Neural cell (in vitro differentiated cells): Measurements from ENCODE around the gene SLC26A3. TPM values are rescaled to one million over a fixed set of nuclear protein-coding genes. Genes with fewer than 3 reads are reported as not detected.

Source experiments
- H2AFZ ChIP-seq: fragments of 200-600, 300-800 bp; sonication (generic), shearing (Covaris generic); 2 replicates; pipeline ENCODE4 v1.6.0; 2014; ENCODE audit warnings: low read depth, mild to moderate bottlenecking, antibody characterized with exemption, low read length, moderate library complexity
- H3F3A ChIP-seq: fragments of 200-600 bp; shearing (Covaris generic); 2 replicates; pipeline ENCODE4 v1.6.1; 2016; ENCODE audit warnings: mild to moderate bottlenecking, moderate library complexity, mixed read lengths, antibody characterized with exemption, low read length; ENCODE audit not compliant: insufficient read depth, poor library complexity, severe bottlenecking
- H3K27ac ChIP-seq: fragments of 200-600, 300-800 bp; sonication (generic), shearing (Covaris generic); 2 replicates; pipeline ENCODE4 v1.5.1; 2014; ENCODE audit warnings: mild to moderate bottlenecking, low read length, moderate library complexity
- H3K27me3 ChIP-seq: fragments of 300-800, 200-600 bp; sonication (generic), shearing (Covaris generic); 2 replicates; pipeline ENCODE4 v1.6.0; 2014; ENCODE audit warnings: mild to moderate bottlenecking, low read depth, low read length, moderate library complexity; ENCODE audit not compliant: insufficient read depth
- H3K36me3 ChIP-seq: fragments of 300-800, 200-600 bp; sonication (generic), shearing (Covaris generic); 2 replicates; pipeline ENCODE4 v1.5.1; 2014; ENCODE audit warnings: mild to moderate bottlenecking, antibody characterized with exemption, low read length, moderate library complexity; ENCODE audit not compliant: insufficient read depth
- H3K4me2 ChIP-seq: fragments of 300-800, 200-600 bp; sonication (generic), shearing (Covaris generic); 2 replicates; pipeline ENCODE4 v1.6.0; 2014; ENCODE audit warnings: mild to moderate bottlenecking, low read length
- H3K4me3 ChIP-seq: fragments of 300-800, 200-600 bp; sonication (generic), shearing (Covaris generic); 2 replicates; pipeline ENCODE4 v1.5.1; 2014; ENCODE audit warnings: mild to moderate bottlenecking, low read length, moderate library complexity
- H3K79me2 ChIP-seq: fragments of 200-600 bp; shearing (Covaris generic); replicated peaks from 2 replicates; pipeline ENCODE4 v1.6.0; 2014; ENCODE audit warnings: mild to moderate bottlenecking, low read length, moderate library complexity; ENCODE audit not compliant: insufficient read depth
- H3K9ac ChIP-seq: fragments of 300-800, 200-600 bp; sonication (generic), shearing (Covaris generic); 2 replicates; pipeline ENCODE4 v1.6.1; 2016; ENCODE audit warnings: mild to moderate bottlenecking, low read length, mixed read lengths
- H3K9me2 ChIP-seq: fragments of 200-600 bp; shearing (Covaris generic); 2 replicates; pipeline ENCODE4 v1.6.1; 2016; ENCODE audit warnings: mild to moderate bottlenecking, low read length, mixed read lengths; ENCODE audit not compliant: insufficient read depth
- H3K9me3 ChIP-seq: fragments of 200-600, 300-800 bp; sonication (generic), shearing (Covaris generic); 2 replicates; pipeline ENCODE4 v1.6.1; 2016; ENCODE audit warnings: mild to moderate bottlenecking, mixed run types, low read length, moderate library complexity, mixed read lengths
- H4K20me1 ChIP-seq: fragments of 200-600 bp; shearing (Covaris generic); 2 replicates; pipeline ENCODE4 v1.6.1; 2016; ENCODE audit warnings: mild to moderate bottlenecking, mixed run types; ENCODE audit not compliant: insufficient read depth
- CTCF ChIP-seq: fragments of 450-650 bp; IDR thresholded peaks from 2 replicates; pipeline ENCODE4 v1.5.1; 2014; ENCODE audit warnings: antibody characterized with exemption, mild to moderate bottlenecking, moderate library complexity; ENCODE audit not compliant: poor library complexity, severe bottlenecking
- EP300 ChIP-seq: fragments of 450-650 bp; conservative IDR thresholded peaks from 2 replicates; pipeline ENCODE4 v1.6.1; 2014; ENCODE audit warnings: antibody characterized with exemption, mild to moderate bottlenecking, moderate library complexity; ENCODE audit not compliant: poor library complexity, severe bottlenecking
- EZH2 ChIP-seq: fragments of 200-600, 300-800 bp; shearing (Covaris generic), sonication (generic); IDR thresholded peaks from 2 replicates; pipeline ENCODE4 v1.6.1; 2014; ENCODE audit warnings: antibody characterized with exemption, low read length, borderline replicate concordance, mild to moderate bottlenecking; ENCODE audit not compliant: insufficient read depth, poor library complexity, severe bottlenecking
- MXI1 ChIP-seq: fragments of 450-650 bp; conservative IDR thresholded peaks from 2 replicates; pipeline ENCODE4 v1.6.1; 2014; ENCODE audit warnings: antibody characterized with exemption, mild to moderate bottlenecking; ENCODE audit not compliant: poor library complexity, severe bottlenecking
- POLR2AphosphoS5 ChIP-seq: IDR thresholded peaks from 2 replicates; pipeline ENCODE4 v1.6.1; 2012
- RAD21 ChIP-seq: fragments of 450-650 bp; conservative IDR thresholded peaks from 2 replicates; pipeline ENCODE4 v1.6.1; 2014; ENCODE audit warnings: antibody characterized with exemption, mild to moderate bottlenecking, moderate library complexity
- SMC3 ChIP-seq: fragments of 450-650 bp; conservative IDR thresholded peaks from 2 replicates; pipeline ENCODE4 v1.6.1; 2014; ENCODE audit warnings: antibody characterized with exemption, mild to moderate bottlenecking, moderate library complexity; ENCODE audit not compliant: poor library complexity
- TAF1 ChIP-seq: IDR thresholded peaks from 2 replicates; pipeline ENCODE4 v1.6.1; 2012; ENCODE audit warnings: low read depth
- polyA plus RNA-seq: library from polyadenylated mRNA; depleted of rRNA; stranded (reverse); fragments of >200 nt; gene quantifications from 2 replicates; pipeline ENCODE4 v1.2.3, GENCODE V29; 2014
- TF ChIP-seq, protein P1 (sequence below): IDR thresholded peaks from 2 replicates; pipeline ENCODE4 v1.6.1; 2012; ENCODE audit warnings: borderline replicate concordance

The SLC26A3 gene
- polyA plus RNA-seq, 1 donor from 2014 or later: not detected

DNA sequence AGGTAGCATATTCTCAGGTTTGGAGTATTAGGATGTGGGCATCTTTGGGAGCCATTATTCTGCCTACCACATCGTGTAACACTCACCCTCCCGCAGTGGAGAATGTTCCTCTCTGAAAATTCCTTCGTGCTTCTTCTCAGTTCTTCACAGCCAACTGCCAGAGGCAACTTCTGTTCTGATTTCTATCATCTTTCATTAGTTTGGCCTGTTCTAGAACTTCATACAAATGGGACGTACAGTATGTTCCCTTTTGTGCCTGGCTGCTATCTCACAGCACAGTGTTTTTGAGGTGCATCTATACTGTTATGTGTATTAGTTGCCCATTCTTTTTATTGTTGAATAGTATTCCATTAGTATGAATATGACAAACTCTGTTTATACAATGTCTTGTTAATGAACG, 8.9 kb upstream of the SLC26A3 start:
- H3K9ac ChIP-seq: no peak overlapping the region
- no peaks in the 10 kb centered on the region for H3K9me3 ChIP-seq
- no peaks in the 10 kb centered on the region for H3K79me2 ChIP-seq
- H3K27me3 ChIP-seq: no peaks in the 10 kb centered on the region
- H3K4me3 ChIP-seq: no peak overlapping the region
- no peaks in the 10 kb centered on the region for H3F3A ChIP-seq
- no peaks in the 10 kb centered on the region for H3K9me2 ChIP-seq
- H3K4me2 ChIP-seq: no peak overlapping the region
- no peak overlapping the region for H3K27ac ChIP-seq
- H2AFZ ChIP-seq: no peak overlapping the region
- no peak for TF ChIP-seq TAF1
- TF ChIP-seq, protein P1, sequence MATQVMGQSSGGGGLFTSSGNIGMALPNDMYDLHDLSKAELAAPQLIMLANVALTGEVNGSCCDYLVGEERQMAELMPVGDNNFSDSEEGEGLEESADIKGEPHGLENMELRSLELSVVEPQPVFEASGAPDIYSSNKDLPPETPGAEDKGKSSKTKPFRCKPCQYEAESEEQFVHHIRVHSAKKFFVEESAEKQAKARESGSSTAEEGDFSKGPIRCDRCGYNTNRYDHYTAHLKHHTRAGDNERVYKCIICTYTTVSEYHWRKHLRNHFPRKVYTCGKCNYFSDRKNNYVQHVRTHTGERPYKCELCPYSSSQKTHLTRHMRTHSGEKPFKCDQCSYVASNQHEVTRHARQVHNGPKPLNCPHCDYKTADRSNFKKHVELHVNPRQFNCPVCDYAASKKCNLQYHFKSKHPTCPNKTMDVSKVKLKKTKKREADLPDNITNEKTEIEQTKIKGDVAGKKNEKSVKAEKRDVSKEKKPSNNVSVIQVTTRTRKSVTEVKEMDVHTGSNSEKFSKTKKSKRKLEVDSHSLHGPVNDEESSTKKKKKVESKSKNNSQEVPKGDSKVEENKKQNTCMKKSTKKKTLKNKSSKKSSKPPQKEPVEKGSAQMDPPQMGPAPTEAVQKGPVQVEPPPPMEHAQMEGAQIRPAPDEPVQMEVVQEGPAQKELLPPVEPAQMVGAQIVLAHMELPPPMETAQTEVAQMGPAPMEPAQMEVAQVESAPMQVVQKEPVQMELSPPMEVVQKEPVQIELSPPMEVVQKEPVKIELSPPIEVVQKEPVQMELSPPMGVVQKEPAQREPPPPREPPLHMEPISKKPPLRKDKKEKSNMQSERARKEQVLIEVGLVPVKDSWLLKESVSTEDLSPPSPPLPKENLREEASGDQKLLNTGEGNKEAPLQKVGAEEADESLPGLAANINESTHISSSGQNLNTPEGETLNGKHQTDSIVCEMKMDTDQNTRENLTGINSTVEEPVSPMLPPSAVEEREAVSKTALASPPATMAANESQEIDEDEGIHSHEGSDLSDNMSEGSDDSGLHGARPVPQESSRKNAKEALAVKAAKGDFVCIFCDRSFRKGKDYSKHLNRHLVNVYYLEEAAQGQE: no peak
- no peak for TF ChIP-seq POLR2AphosphoS5
- no peak for TF ChIP-seq SMC3
- TF ChIP-seq MXI1: no peak
- TF ChIP-seq CTCF: no peak
- no peak for TF ChIP-seq EP300
- no peak for TF ChIP-seq EZH2
- no peaks in the 10 kb centered on the region for H3K36me3 ChIP-seq
- no peaks in the 10 kb centered on the region for H4K20me1 ChIP-seq

DNA sequence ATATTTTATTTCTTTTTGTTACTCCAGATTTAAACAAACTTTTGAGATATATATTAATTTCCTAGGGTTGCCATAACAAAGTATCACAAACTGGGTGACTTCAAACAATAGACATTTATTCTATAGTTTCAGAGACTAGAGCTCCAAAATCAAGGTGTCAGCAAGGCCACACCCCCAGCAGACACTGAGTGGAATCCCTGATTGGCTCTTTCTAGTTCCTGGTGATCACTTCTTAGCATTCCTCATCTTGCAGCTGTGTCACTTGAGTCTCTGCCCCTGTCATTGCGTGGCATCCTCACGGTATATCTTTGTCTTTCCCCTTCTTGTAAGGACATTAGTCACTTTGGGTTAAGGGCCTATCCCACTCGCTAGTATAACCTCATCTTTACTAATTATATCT, 7.6 kb upstream of the SLC26A3 start:
- Histone ChIP-seq H3K9me3 (no peaks in the 10 kb centered on the region), H3K27ac (no peak overlapping the region), H4K20me1 (no peaks in the 10 kb centered on the region), H2AFZ (no peak overlapping the region), H3K4me2 (no peak overlapping the region), H3K9ac (no peak overlapping the region), H3K9me2 (no peaks in the 10 kb centered on the region), H3F3A (no peaks in the 10 kb centered on the region), H3K79me2 (no peaks in the 10 kb centered on the region), H3K36me3 (no peaks in the 10 kb centered on the region), H3K4me3 (no peak overlapping the region), H3K27me3 (no peaks in the 10 kb centered on the region)
- TF ChIP-seq CTCF (no peak), TAF1 (no peak), EZH2 (no peak), RAD21 (no peak), POLR2AphosphoS5 (no peak), MXI1 (no peak), SMC3 (no peak), EP300 (no peak)
- TF ChIP-seq, protein P1: no peak
